ENCODE results near the gene APOL1.

APOL1 gene

DNA sequence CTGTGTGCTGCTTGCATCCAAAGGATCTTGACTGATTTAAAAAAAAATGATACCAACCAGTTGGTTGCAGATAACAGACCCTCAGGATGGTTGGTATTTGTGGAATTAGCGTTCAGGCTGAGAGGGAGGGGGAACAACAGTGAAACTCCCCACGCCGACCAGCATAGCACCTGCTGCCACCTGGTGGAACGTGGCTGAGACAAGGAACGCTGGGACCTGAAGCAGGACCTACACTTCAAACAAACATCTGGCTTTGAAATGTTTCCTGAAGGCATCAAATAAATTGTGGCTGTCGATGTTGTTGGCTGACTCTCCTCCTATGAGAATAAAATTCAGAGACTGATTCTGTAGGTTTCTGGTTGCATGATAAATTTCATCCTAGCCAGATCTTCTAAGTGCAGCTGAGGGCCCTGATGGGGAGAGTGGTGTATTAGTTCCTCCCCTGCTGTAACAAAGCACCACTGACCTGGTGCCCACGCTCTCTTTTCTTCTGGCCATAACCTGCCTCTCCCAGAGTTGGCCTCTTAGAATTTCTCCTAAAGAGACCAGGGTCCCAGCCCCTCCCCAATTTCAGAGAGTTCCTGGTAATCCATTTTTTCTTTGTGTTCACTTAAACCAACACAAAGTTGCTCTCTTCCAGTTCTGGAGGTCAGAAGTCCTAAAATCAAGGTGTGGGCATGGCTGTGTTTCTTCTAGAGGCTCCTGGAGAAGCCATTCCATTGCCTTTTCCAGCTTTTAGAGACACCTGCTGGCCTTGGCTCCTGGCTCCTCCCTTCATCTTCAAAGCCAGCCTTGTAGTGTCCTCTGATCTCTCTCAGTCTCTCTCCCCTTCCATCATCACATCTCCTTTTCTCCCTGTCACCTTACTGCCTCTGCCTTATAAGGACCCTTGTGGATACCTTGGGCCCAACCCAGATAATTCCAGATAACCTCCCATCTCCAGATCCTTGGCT, 30.9 kb upstream of the APOL1 start:
- TF ChIP-seq, protein P1, sequence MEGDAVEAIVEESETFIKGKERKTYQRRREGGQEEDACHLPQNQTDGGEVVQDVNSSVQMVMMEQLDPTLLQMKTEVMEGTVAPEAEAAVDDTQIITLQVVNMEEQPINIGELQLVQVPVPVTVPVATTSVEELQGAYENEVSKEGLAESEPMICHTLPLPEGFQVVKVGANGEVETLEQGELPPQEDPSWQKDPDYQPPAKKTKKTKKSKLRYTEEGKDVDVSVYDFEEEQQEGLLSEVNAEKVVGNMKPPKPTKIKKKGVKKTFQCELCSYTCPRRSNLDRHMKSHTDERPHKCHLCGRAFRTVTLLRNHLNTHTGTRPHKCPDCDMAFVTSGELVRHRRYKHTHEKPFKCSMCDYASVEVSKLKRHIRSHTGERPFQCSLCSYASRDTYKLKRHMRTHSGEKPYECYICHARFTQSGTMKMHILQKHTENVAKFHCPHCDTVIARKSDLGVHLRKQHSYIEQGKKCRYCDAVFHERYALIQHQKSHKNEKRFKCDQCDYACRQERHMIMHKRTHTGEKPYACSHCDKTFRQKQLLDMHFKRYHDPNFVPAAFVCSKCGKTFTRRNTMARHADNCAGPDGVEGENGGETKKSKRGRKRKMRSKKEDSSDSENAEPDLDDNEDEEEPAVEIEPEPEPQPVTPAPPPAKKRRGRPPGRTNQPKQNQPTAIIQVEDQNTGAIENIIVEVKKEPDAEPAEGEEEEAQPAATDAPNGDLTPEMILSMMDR (IDR thresholded peaks at IDR 0.05; ENCODE audit: low read depth, low read length), result peak; percentile 64
- DNase-seq (ENCODE audit: extremely low read depth, low read depth), result no peak

DNA sequence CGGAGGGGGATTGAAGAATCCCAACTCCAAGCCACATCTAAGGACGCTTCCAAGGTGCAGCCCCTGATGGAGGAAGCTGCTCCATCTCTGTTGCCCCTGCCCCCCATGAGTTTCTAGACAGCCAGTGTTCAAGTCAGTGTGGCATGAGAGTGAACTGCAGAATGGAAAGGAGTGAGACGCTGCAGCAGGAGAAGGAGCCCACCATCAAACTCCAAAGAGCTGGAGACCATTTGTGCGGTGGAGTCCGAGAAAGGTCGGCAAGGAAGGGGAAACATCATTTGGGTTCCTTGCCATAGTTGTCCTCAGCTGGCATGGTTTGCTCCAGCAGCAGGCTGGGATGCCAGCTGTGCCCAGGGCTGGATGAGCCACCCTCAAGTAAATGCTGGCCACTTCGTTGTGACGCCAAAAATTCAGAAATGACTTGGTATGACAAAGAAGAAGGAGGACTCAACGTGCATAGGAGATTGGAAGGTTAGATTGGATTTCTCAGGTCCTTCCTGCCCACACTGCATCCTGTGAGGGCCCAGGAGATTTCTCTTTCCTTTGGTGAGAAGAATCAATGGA, 30.0 kb upstream of the APOL1 start:
- TF ChIP-seq, protein P1 (IDR thresholded peaks at IDR 0.05; ENCODE audit: low read depth, low read length), result no peak
- no peak for DNase-seq (ENCODE audit: extremely low read depth, low read depth)

DNA sequence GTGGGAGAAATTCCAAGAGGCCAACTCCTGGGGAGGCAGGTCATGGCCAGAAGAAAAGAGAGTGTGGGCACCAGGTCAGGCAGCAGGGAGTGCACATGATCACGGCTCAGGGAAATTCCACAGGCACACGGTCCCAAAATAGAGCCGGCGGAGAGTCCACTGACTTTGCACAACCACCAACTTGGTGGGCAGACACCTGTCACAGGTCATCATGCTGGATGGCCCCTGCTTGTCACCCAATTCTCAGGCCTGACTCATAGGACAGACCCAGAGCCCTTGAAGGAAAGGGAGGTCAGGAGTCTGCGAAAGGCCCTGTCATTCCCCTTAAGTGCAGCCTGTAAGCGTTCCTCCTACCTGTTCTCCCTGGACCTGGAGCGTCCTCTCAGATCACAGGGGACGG, 29.4 kb upstream of the APOL1 start:
- no peak for DNase-seq (ENCODE audit: extremely low read depth, low read depth)
- TF ChIP-seq, protein P1 (IDR thresholded peaks at IDR 0.05; ENCODE audit: low read depth, low read length), result no peak

DNA sequence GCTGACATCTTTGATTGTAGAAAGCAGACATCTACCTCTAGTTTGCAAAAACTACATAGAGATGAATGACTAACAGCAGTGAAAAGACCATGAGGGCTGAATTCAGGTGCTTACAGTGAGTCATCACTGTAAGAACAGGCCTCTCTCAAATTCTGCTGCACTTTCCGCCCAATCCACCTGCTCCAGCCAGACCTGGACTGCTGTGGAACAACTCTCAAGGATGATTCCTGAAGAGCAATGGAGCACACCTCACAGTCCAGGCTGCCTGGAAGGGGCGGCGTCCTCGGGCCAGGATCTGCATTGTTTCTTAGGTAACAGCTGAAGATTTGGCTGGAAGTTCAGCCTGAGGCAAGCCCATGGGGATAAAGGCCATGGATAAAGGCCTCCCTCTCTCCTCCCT, 28.7 kb upstream of the APOL1 start:
- TF ChIP-seq, protein P1 (IDR thresholded peaks at IDR 0.05; ENCODE audit: low read depth, low read length), result no peak
- no peak for DNase-seq (ENCODE audit: extremely low read depth, low read depth)

DNA sequence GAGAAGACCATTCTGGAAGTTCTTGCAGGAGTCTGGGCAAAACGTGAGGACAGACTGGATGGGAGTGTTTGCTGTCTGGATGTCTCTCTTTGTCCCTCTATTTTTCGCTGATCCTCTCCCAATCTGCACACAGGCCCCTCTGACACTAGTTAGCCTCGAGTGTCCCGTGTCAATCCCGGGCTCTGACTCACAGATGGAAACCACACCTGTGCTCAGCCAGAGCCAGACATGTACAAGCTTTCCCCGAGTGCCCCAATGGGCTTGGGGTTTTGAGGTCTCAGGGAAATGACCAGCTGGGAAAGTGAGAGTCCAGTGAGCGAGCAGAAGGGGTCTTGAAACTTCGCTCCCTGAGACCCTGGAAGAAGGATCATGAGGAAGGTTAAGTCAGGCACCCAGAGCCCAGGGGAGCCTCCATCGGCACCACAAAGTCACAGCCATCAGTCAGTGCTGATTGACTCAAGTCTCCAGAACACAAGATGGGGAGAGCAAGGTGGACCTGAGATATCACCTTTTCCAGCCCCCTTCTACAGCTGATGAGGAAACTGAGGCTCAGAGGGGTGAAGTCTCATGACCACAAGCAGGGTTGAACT, 27.5 kb upstream of the APOL1 start:
- TF ChIP-seq, protein P1 (IDR thresholded peaks at IDR 0.05; ENCODE audit: low read depth, low read length), result no peak
- DNase-seq (ENCODE audit: extremely low read depth, low read depth), result no peak

DNA sequence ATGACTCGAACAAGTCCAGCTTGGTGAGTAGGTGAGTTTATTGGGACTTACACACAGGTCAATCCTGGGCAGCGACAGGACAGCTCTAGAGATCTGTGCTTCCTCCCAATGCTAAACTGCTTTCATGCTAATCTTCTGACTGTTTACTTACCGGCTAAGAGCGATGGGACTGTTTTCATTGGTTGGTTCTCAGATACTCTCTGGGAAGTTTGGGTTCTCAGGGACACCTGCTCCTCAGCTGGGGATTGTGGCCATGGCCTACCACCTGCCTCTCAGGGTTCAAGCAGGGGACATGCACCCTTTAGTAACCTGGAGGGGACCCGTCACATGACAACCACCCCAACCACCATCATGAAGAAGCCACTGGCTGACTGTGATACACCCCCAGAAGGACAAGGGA, 26.7 kb upstream of the APOL1 start:
- TF ChIP-seq, protein P1 (IDR thresholded peaks at IDR 0.05; ENCODE audit: low read depth, low read length), result no peak
- no peak for DNase-seq (ENCODE audit: extremely low read depth, low read depth)

DNA sequence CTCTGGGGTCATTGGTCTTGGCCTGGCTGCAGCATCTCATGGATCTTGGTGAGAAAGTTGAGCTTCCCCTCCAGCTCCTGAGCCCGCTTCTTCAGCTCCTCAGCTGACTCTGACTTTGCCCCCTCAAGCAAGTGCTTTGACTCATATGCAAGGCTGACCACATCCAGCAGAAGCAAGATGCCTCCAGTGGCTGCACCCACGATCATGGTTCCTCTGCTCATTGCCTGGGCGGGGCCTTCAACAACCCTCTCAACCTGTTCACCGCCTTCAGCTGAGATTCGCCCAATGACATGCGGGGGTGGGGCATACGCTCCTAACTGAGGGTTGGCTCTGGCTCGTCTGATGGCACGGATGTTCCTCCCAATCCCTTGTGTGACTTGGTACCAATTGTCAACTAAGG, 25.5 kb upstream of the APOL1 start:
- TF ChIP-seq, protein P1 (IDR thresholded peaks at IDR 0.05; ENCODE audit: low read depth, low read length), result no peak
- no peak for DNase-seq (ENCODE audit: extremely low read depth, low read depth)

Measured in AG09319 (cell line).